HepG2 (cell line): Measurements from ENCODE around the gene KCNB1. TPM values are rescaled to one million over a fixed set of nuclear protein-coding genes. Genes with fewer than 3 reads are reported as not detected.

Source experiments
- ATM ChIP-seq: fragments of 450-650 bp; IDR thresholded peaks from 2 replicates; pipeline ENCODE4 v1.7.1; 2017; ENCODE audit warnings: mild to moderate bottlenecking, borderline replicate concordance
- NPAS2 ChIP-seq: sonication (generic); formaldehyde crosslinking; IDR thresholded peaks from 2 replicates; pipeline ENCODE4 v1.8.0; 2022; ENCODE audit warnings: mild to moderate bottlenecking, missing genetic modification reagents, borderline replicate concordance
- RAD51 ChIP-seq: fragments of 450-650 bp; IDR thresholded peaks from 2 replicates; pipeline ENCODE4 v1.6.1; 2016; ENCODE audit warnings: borderline replicate concordance
- SAP130 ChIP-seq: IDR thresholded peaks from 2 replicates; pipeline ENCODE4 v1.6.1; 2016; ENCODE audit warnings: low read depth
- SIN3B ChIP-seq: fragments of 150-350 bp; IDR thresholded peaks from 2 replicates; pipeline ENCODE4 v1.6.1; 2014; ENCODE audit warnings: low read length
- SIX4 ChIP-seq: sonication (generic); formaldehyde crosslinking; IDR thresholded peaks from 2 replicates; pipeline ENCODE4 v1.4.0; 2020; ENCODE audit warnings: missing genetic modification reagents
- ZBTB14 ChIP-seq: sonication (generic); formaldehyde crosslinking; IDR thresholded peaks from 2 replicates; pipeline ENCODE4 v1.4.0; 2020; ENCODE audit warnings: missing genetic modification reagents
- ZNF121 ChIP-seq: sonication (generic); formaldehyde crosslinking; IDR thresholded peaks from 2 replicates; pipeline ENCODE4 v1.5.0; 2020; ENCODE audit warnings: mild to moderate bottlenecking, missing genetic modification reagents
- ZNF276 ChIP-seq: sonication (generic); formaldehyde crosslinking; IDR thresholded peaks from 2 replicates; pipeline ENCODE4 v1.4.0; 2020; ENCODE audit warnings: mild to moderate bottlenecking, low read depth, missing genetic modification reagents
- ZNF800 ChIP-seq: sonication (generic); formaldehyde crosslinking; IDR thresholded peaks from 2 replicates; pipeline ENCODE4 v1.4.0; 2020; ENCODE audit warnings: missing genetic modification reagents
- polyA plus RNA-seq, 8 experiments: library from polyadenylated mRNA; depleted of rRNA in 3 of 8; stranded (reverse) in 7 of 8; unstranded in 1 of 8; fragments of >200 nt; fragmentation: Illumina TruSeq in 4 of 8; extraction: Trizol in 4 of 8; gene quantifications; 2 replicates each; pipeline versions ENCODE4 v1.2.1 to v1.2.3, GENCODE V29; 2011 to 2016; ENCODE audit warnings: low read depth in 4 of 8, missing spikeins in 1 of 8, mixed read lengths in 1 of 8; ENCODE audit not compliant: insufficient read depth in 1 of 8
- total RNA-seq, 5 experiments: library from RNA; depleted of rRNA; stranded (reverse); fragments of >200 nt; fragmentation: Illumina TruSeq; extraction: Trizol; gene quantifications; 2 replicates each; pipeline ENCODE4 v1.2.3, GENCODE V29; 2016; ENCODE audit warnings: low read depth in 1 of 5
- TF ChIP-seq, protein P1 (sequence below): sonication (generic); formaldehyde crosslinking; IDR thresholded peaks from 2 replicates; pipeline ENCODE4 v1.8.0; 2022; ENCODE audit warnings: low read depth, missing genetic modification reagents
- TF ChIP-seq, protein P2 (sequence below): sonication (generic); formaldehyde crosslinking; IDR thresholded peaks from 2 replicates; pipeline ENCODE4 v1.5.0; 2020; ENCODE audit warnings: mild to moderate bottlenecking, missing genetic modification reagents, borderline replicate concordance
- TF ChIP-seq, protein P3 (sequence below): sonication (generic); formaldehyde crosslinking; IDR thresholded peaks from 2 replicates; pipeline ENCODE4 v1.4.0; 2020; ENCODE audit warnings: mild to moderate bottlenecking, missing genetic modification reagents

The KCNB1 gene
- total and polyA plus RNA-seq, 2 of the 13 experiments (the other 11 are each of a cell fraction or from before 2014, with no cell fraction given), result 0.02 TPM; not detected in 1

- TF ChIP-seq, protein P1, sequence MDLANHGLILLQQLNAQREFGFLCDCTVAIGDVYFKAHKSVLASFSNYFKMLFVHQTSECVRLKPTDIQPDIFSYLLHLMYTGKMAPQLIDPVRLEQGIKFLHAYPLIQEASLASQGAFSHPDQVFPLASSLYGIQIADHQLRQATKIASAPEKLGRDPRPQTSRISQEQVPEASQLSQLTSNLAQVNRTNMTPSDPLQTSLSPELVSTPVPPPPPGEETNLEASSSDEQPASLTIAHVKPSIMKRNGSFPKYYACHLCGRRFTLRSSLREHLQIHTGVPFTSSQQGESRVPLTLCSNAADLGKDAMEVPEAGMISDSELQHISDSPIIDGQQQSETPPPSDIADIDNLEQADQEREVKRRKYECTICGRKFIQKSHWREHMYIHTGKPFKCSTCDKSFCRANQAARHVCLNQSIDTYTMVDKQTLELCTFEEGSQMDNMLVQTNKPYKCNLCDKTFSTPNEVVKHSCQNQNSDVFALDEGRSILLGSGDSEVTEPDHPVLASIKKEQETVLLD (CRISPR knock-in tag), result 0 out of 2 replicates have a peak, but pooled peaks have one; percentile 28
- TF ChIP-seq SIN3B, result 0 out of 2 replicates have a peak, but pooled peaks have one; percentile 38
- TF ChIP-seq ATM, result no peak
- peak; percentile 77; the same call in 1 of the 2 replicates for TF ChIP-seq ZNF800 (CRISPR knock-in tag)
- TF ChIP-seq, protein P2, sequence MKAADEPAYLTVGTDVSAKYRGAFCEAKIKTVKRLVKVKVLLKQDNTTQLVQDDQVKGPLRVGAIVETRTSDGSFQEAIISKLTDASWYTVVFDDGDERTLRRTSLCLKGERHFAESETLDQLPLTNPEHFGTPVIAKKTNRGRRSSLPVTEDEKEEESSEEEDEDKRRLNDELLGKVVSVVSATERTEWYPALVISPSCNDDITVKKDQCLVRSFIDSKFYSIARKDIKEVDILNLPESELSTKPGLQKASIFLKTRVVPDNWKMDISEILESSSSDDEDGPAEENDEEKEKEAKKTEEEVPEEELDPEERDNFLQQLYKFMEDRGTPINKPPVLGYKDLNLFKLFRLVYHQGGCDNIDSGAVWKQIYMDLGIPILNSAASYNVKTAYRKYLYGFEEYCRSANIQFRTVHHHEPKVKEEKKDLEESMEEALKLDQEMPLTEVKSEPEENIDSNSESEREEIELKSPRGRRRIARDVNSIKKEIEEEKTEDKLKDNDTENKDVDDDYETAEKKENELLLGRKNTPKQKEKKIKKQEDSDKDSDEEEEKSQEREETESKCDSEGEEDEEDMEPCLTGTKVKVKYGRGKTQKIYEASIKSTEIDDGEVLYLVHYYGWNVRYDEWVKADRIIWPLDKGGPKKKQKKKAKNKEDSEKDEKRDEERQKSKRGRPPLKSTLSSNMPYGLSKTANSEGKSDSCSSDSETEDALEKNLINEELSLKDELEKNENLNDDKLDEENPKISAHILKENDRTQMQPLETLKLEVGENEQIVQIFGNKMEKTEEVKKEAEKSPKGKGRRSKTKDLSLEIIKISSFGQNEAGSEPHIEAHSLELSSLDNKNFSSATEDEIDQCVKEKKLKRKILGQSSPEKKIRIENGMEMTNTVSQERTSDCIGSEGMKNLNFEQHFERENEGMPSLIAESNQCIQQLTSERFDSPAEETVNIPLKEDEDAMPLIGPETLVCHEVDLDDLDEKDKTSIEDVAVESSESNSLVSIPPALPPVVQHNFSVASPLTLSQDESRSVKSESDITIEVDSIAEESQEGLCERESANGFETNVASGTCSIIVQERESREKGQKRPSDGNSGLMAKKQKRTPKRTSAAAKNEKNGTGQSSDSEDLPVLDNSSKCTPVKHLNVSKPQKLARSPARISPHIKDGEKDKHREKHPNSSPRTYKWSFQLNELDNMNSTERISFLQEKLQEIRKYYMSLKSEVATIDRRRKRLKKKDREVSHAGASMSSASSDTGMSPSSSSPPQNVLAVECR (CRISPR knock-in tag), result peak; percentile 78
- TF ChIP-seq, protein P3, sequence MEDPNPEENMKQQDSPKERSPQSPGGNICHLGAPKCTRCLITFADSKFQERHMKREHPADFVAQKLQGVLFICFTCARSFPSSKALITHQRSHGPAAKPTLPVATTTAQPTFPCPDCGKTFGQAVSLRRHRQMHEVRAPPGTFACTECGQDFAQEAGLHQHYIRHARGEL (CRISPR knock-in tag), result no peak
- TF ChIP-seq SAP130 (CRISPR knock-in tag), result peak; percentile 47; the same call in 1 of the 2 replicates
- TF ChIP-seq ZNF276 (CRISPR knock-in tag), result 0 out of 2 replicates have a peak, but pooled peaks have one; percentile 34
- TF ChIP-seq NPAS2, result no peak
- TF ChIP-seq ZNF121 (CRISPR knock-in tag), result peak; percentile 97
- TF ChIP-seq SIX4, result no peak
- TF ChIP-seq RAD51, result no peak
- peak; percentile 47 for TF ChIP-seq ZBTB14 (CRISPR knock-in tag)
These were observed 2.0 kb upstream of the KCNB1 start (continued) for GRCh38 chr20:49484180-49485140.
